K562 (cell line): Measurements from ENCODE around the gene LRRC8A. TPM values are rescaled to one million over a fixed set of nuclear protein-coding genes. Genes with fewer than 3 reads are reported as not detected.

Experiments used
- ATAC-seq: fragments of 200-7000 bp; cut with Tn5 transposase; 3 replicates; pipeline ENCODE4 v1.9.1; 2020; ENCODE audit warnings: moderate library complexity
- BruUV-seq: library from RNA; stranded (reverse); fragments of 400-500 nt; replicated peaks from 2 replicates; lab custom pipeline; 2021; lab: Mats Ljungman, UMichigan
- CTCF ChIA-PET: fragments of 300-600 bp; formaldehyde crosslinking; extraction: SDS; loops from one replicate; lab custom pipeline; 2021; ENCODE audit warnings: low intra/inter-chr PET ratio; lab: Yijun Ruan, JAX
- POLR2A ChIA-PET: fragments of 300-600, 350-650 bp; sonication (Branson Sonifier 250); formaldehyde crosslinking; extraction: SDS; loops from one replicate; lab custom pipeline; 2021; ENCODE audit warnings: antibody characterized with exemption, inconsistent platforms; lab: Yijun Ruan, JAX
- DNase-seq, 4 experiments: peaks; one replicate each; pipeline versions ENCODE4 v3.0.0 to v3.0.0-alpha.2; 2011 to 2018; ENCODE audit warnings: low spot score in 3 of 4, mixed read lengths in 3 of 4; ENCODE audit errors: extremely low read depth in 1 of 4
- FAIRE-seq: peaks from 2 replicates; lab custom pipeline; 2011; peaks lifted over from hg19 to GRCh38; lab: Jason Lieb, UNC
- H2AFZ ChIP-seq: 2 replicates; pipeline ENCODE4 v1.6.0; 2011; ENCODE audit warnings: low read depth, low read length, control low read depth, inconsistent platforms
- H3K27ac ChIP-seq: fragments of 200-600 bp; 3 replicates; pipeline ENCODE4 v1.8.0; 2011; ENCODE audit warnings: low read depth, mild to moderate bottlenecking, control low read depth, inconsistent platforms, low read length, moderate library complexity, mixed read lengths; ENCODE audit errors: extremely low read depth
- H3K27me3 ChIP-seq, 2 experiments: fragments of 300-600 bp in 1 of 2; 2 replicates in 1 of 2; 3 replicates in 1 of 2; pipeline versions ENCODE4 v1.6.0 to v1.8.0; 2011; ENCODE audit warnings: inconsistent platforms in 2 of 2, low read length in 2 of 2, mild to moderate bottlenecking in 1 of 2, mixed read lengths in 1 of 2, moderate library complexity in 1 of 2; ENCODE audit not compliant: control insufficient read depth in 2 of 2, insufficient read depth in 2 of 2
- H3K36me3 ChIP-seq: fragments of 300-600 bp; 3 replicates; pipeline ENCODE4 v1.8.0; 2011; ENCODE audit warnings: mild to moderate bottlenecking, low read length, inconsistent platforms; ENCODE audit not compliant: control insufficient read depth, insufficient read depth
- H3K4me1 ChIP-seq, 2 experiments: fragments of 200-600 bp in 1 of 2; replicated peaks in 1 of 2; 2 replicates in 1 of 2; 3 replicates in 1 of 2; pipeline versions ENCODE4 v1.5.1 to v1.8.0; 2011; ENCODE audit warnings: inconsistent platforms in 2 of 2, low read length in 2 of 2, mild to moderate bottlenecking in 1 of 2, mixed read lengths in 1 of 2, moderate library complexity in 1 of 2; ENCODE audit not compliant: control insufficient read depth in 2 of 2, insufficient read depth in 2 of 2
- H3K4me2 ChIP-seq: 2 replicates; pipeline ENCODE4 v1.6.1; 2011; ENCODE audit warnings: low read length, control low read depth, inconsistent platforms, mixed read lengths; ENCODE audit not compliant: insufficient read depth
- H3K4me3 ChIP-seq: fragments of 200-600 bp; sonication (generic), shearing (Covaris generic); 2 replicates; pipeline ENCODE4 v1.5.1; 2016; ENCODE audit warnings: control low read depth, inconsistent platforms
- H3K79me2 ChIP-seq: fragments of 200-600 bp; 3 replicates; pipeline ENCODE4 v1.8.0; 2011; ENCODE audit warnings: low read length, inconsistent platforms; ENCODE audit not compliant: control insufficient read depth, insufficient read depth
- H3K9ac ChIP-seq, 2 experiments: 2 replicates each; pipeline versions ENCODE4 v1.6.0 to v1.6.1; 2011; ENCODE audit warnings: low read depth in 2 of 2, low read length in 2 of 2, control low read depth in 1 of 2, inconsistent platforms in 1 of 2, mild to moderate bottlenecking in 1 of 2, mixed read lengths in 1 of 2; ENCODE audit not compliant: insufficient read depth in 1 of 2
- H3K9me1 ChIP-seq: one replicate; pipeline ENCODE4 v1.6.0; 2011; ENCODE audit warnings: inconsistent platforms, mild to moderate bottlenecking, low read length, moderate library complexity; ENCODE audit not compliant: control insufficient read depth, insufficient read depth
- H3K9me3 ChIP-seq: replicated peaks from 2 replicates; pipeline ENCODE4 v1.5.1; 2011; ENCODE audit warnings: low read depth, low read length, inconsistent platforms; ENCODE audit not compliant: control insufficient read depth, insufficient read depth
- H4K20me1 ChIP-seq: replicated peaks from 2 replicates; pipeline ENCODE4 v1.6.1; 2011; ENCODE audit warnings: low read length, inconsistent platforms, mixed read lengths; ENCODE audit not compliant: control insufficient read depth, insufficient read depth
- FOXK2 ChIP-seq, 2 experiments: fragments of 450-650 bp; IDR thresholded peaks in 1 of 2; conservative IDR thresholded peaks in 1 of 2; 2 replicates each; pipeline ENCODE4 v1.6.1; 2016; ENCODE audit warnings: low read depth in 2 of 2, mild to moderate bottlenecking in 1 of 2
- PHF8 ChIP-seq: fragments of 200-600 bp; sonication (generic); IDR thresholded peaks from 2 replicates; pipeline ENCODE4 v1.6.1; 2012; ENCODE audit warnings: mixed run types, mild to moderate bottlenecking, inconsistent platforms, low read length, moderate library complexity, borderline replicate concordance
- POLR2G ChIP-seq: fragments of 200-400 bp; formaldehyde crosslinking; IDR thresholded peaks from 2 replicates; pipeline ENCODE4 v1.6.1; 2017; ENCODE audit warnings: low read depth, mild to moderate bottlenecking, antibody characterized with exemption, low read length, moderate library complexity
- PRDM10 ChIP-seq: fragments of 450-650 bp; IDR thresholded peaks from 2 replicates; pipeline ENCODE4 v1.6.1; 2018; ENCODE audit not compliant: partially characterized antibody
- RBFOX2 ChIP-seq: fragments of 200-400 bp; formaldehyde crosslinking; IDR thresholded peaks from 2 replicates; pipeline ENCODE4 v1.6.1; 2017; ENCODE audit warnings: low read depth, mild to moderate bottlenecking, low read length, moderate library complexity
- SMAD1 ChIP-seq: fragments of 150-350 bp; IDR thresholded peaks from 2 replicates; pipeline ENCODE4 v1.6.1; 2014; ENCODE audit warnings: low read length, low read depth; ENCODE audit not compliant: partially characterized antibody
- VEZF1 ChIP-seq: fragments of 200-800 bp; sonication (Bioruptor generic); IDR thresholded peaks from 2 replicates; pipeline ENCODE4 v1.6.1; 2017; ENCODE audit warnings: missing genetic modification characterization, missing compliant biosample characterization
- ZFX ChIP-seq: sonication (generic); formaldehyde crosslinking; IDR thresholded peaks from 2 replicates; pipeline ENCODE4 v1.8.0; 2022; ENCODE audit warnings: mild to moderate bottlenecking, missing genetic modification reagents, moderate library complexity
- WGBS: fragments of 100-300 bp; shearing (Covaris generic); methylation state at CpG from one replicate; pipeline ENCODE4 v1.1.6; 2016; ENCODE audit warnings: low coverage, mixed read lengths; ENCODE audit not compliant: insufficient coverage; ENCODE audit errors: missing lambda C conversion rate; 5-methylcytosine and 5-hydroxymethylcytosine counted together
- in situ Hi-C: fragments of 300-500 bp; cut with MboI; formaldehyde crosslinking; loops from 4 replicates; pipeline ENCODE4 v1.15.0; 2018; ENCODE audit warnings: inconsistent platforms, mixed read lengths
- intact Hi-C: fragments of 100-400 bp; cut with micrococcal nuclease; formaldehyde crosslinking; loops from 2 replicates; pipeline ENCODE4 v1.14.2; 2022
- polyA plus RNA-seq, 8 experiments: library from polyadenylated mRNA; depleted of rRNA in 4 of 8; stranded (reverse) in 5 of 8; unstranded in 3 of 8; fragments of >200 nt; fragmentation: Nextera tagmentation in 2 of 8; fragmentation: Illumina TruSeq in 1 of 8; extraction: Ambion mirVana in 2 of 8; extraction: Trizol in 1 of 8; gene quantifications; 2 replicates each; pipeline versions ENCODE4 v1.2.1 to v1.2.3, GENCODE V29; 2011 to 2014; ENCODE audit warnings: inconsistent platforms in 1 of 8, missing spikeins in 1 of 8
- total RNA-seq, 7 experiments: library from RNA; depleted of rRNA in 6 of 7; stranded (reverse); fragments of >200 nt in 6 of 7; fragmentation: Illumina TruSeq in 2 of 7; extraction: Trizol in 2 of 7; gene quantifications; 2 replicates each; pipeline versions ENCODE4 v1.2.1 to v1.2.3, GENCODE V29; 2011 to 2021; ENCODE audit warnings: low replicate concordance in 1 of 7

The LRRC8A gene
- total and polyA plus RNA-seq, 9 of the 15 experiments (the other 6 are each of a cell fraction or from before 2014, with no cell fraction given) = 2.9 to 24.7 (median 8.9) TPM

- DNase-seq (peak in 3 of 4 experiments; percentile 52 to 53 (median 53)), FAIRE-seq (no peak), ATAC-seq (peak; percentile 76)
- 32% methylated on average over 25 of the region's 32 CpGs for WGBS
- in situ Hi-C loops (no loop called here), intact Hi-C loops (no loop called here)
- H3K4me3 ChIP-seq = peak overlapping the region; percentile 8; the same call in 1 of the 2 replicates
- H3K9me3 ChIP-seq = no peaks in the 10 kb centered on the region
- peaks cover 10% of the 10 kb centered on the region; the same call in 1 of the 3 replicates for H3K36me3 ChIP-seq
- ChIA-PET CTCF (no interaction called here), POLR2A (interaction anchor here (0.5 to 1.9 kb wide), 3 partner anchors 12 to 94 kb away, joined by 3 to 7 read pairs (median 4); no protein-coding TSS in a partner anchor)
- no TSS peak for BruUV-seq
- no peaks in the 10 kb centered on the region for H3K79me2 ChIP-seq
- H2AFZ ChIP-seq = peak overlapping the region; percentile 72
- H3K9ac ChIP-seq = peak overlapping the region; percentile 41 to 85; a peak in 3 of 4 replicates
- H3K9me1 ChIP-seq = no peaks in the 10 kb centered on the region
- TF ChIP-seq PRDM10 (peak; percentile 91), RBFOX2 (peak; percentile 38), VEZF1 (0 out of 2 replicates have a peak, but pooled peaks have one; percentile 15), POLR2G (peak; percentile 59; the same call in 1 of the 2 replicates), SMAD1 (no peak), FOXK2 (conservative IDR thresholded peaks at IDR 0.05 in 1 of 2, IDR thresholded peaks at IDR 0.05 in 1 of 2; ENCODE audit: low read depth in 2 of 2) (no peak), ZFX (CRISPR knock-in tag) (0 out of 2 replicates have a peak, but pooled peaks have one; percentile 31), PHF8 (peak; percentile 39; the same call in 1 of the 2 replicates)
- no peak overlapping the region for H3K4me2 ChIP-seq
- H3K27ac ChIP-seq = no peak overlapping the region; the same call in 1 of the 3 replicates
- peaks cover 0 to 26% of the 10 kb centered on the region in 2 experiments; a peak in 4 of 5 replicates for H3K4me1 ChIP-seq
- no peaks in the 10 kb centered on the region; a peak in 1 of 5 replicates for H3K27me3 ChIP-seq
- H4K20me1 ChIP-seq = no peaks in the 10 kb centered on the region
Measured at GRCh38 chr9:128921881-128922763, 40.2 kb downstream of the LRRC8A start.
